OCI-LY1 (cell line): Measurements from ENCODE around the gene APC.
A peak's percentile ranks its signal among the peaks of the same experiment; 100 is the strongest.

Experiments used
- H2AFZ ChIP-seq: fragments of 200-600 bp; sonication (generic), shearing (Covaris generic); 2 replicates; pipeline ENCODE4 v1.6.0; 2014; ENCODE audit warnings: antibody characterized with exemption, mild to moderate bottlenecking, low read length
- H3F3A ChIP-seq: fragments of 200-600 bp; sonication (generic), shearing (Covaris generic); 2 replicates; pipeline ENCODE4 v1.6.0; 2014; ENCODE audit warnings: mild to moderate bottlenecking, antibody characterized with exemption, low read length, moderate library complexity; ENCODE audit not compliant: insufficient read depth
- H3K27ac ChIP-seq: fragments of 200-600 bp; sonication (generic); 2 replicates; pipeline ENCODE4 v1.5.1; 2014; ENCODE audit warnings: low read length, mixed run types, mild to moderate bottlenecking, low read depth; ENCODE audit not compliant: poor library complexity, severe bottlenecking
- H3K27me3 ChIP-seq: fragments of 200-600 bp; sonication (generic); 2 replicates; pipeline ENCODE4 v1.6.0; 2014; ENCODE audit warnings: antibody characterized with exemption, mild to moderate bottlenecking, low read length, moderate library complexity; ENCODE audit not compliant: insufficient read depth
- H3K36me3 ChIP-seq: fragments of 200-600 bp; sonication (generic); 2 replicates; pipeline ENCODE4 v1.6.1; 2014; ENCODE audit warnings: mild to moderate bottlenecking, antibody characterized with exemption, low read length, moderate library complexity, mixed read lengths; ENCODE audit not compliant: insufficient read depth
- H3K4me1 ChIP-seq: fragments of 200-600 bp; sonication (generic); 2 replicates; pipeline ENCODE4 v1.5.1; 2014; ENCODE audit warnings: mild to moderate bottlenecking, low read length, moderate library complexity; ENCODE audit not compliant: insufficient read depth, severe bottlenecking
- H3K4me2 ChIP-seq: fragments of 200-600 bp; sonication (generic), shearing (Covaris generic); 2 replicates; pipeline ENCODE4 v1.6.1; 2014; ENCODE audit warnings: low read length
- H3K4me3 ChIP-seq: fragments of 200-600 bp; sonication (generic); 2 replicates; pipeline ENCODE4 v1.5.1; 2014; ENCODE audit warnings: low read length, low read depth, mild to moderate bottlenecking, mixed read lengths; ENCODE audit not compliant: poor library complexity, severe bottlenecking
- H3K79me2 ChIP-seq: fragments of 200-600 bp; shearing (Covaris generic); 2 replicates; pipeline ENCODE4 v1.6.1; 2016; ENCODE audit warnings: mixed run types, low read length, mixed read lengths; ENCODE audit not compliant: insufficient read depth
- H3K9ac ChIP-seq: fragments of 200-600 bp; sonication (generic), shearing (Covaris generic); 2 replicates; pipeline ENCODE4 v1.6.1; 2014; ENCODE audit warnings: mild to moderate bottlenecking, low read length, mixed read lengths
- H3K9me2 ChIP-seq: fragments of 200-600 bp; sonication (generic), shearing (Covaris generic); 2 replicates; pipeline ENCODE4 v1.6.1; 2014; ENCODE audit warnings: low read depth, mild to moderate bottlenecking, low read length, mixed read lengths
- H3K9me3 ChIP-seq: fragments of 200-600 bp; shearing (Covaris generic); 2 replicates; pipeline ENCODE4 v1.6.1; 2014; ENCODE audit warnings: low read length, mixed read lengths
- H4K20me1 ChIP-seq: fragments of 200-600 bp; sonication (generic), shearing (Covaris generic); 2 replicates; pipeline ENCODE4 v1.6.0; 2016; ENCODE audit warnings: mild to moderate bottlenecking, low read length; ENCODE audit not compliant: insufficient read depth
- CTCF ChIP-seq: fragments of 200-600 bp; sonication (generic), shearing (Covaris generic); IDR thresholded peaks from 2 replicates; pipeline ENCODE4 v1.5.1; 2017; ENCODE audit warnings: mild to moderate bottlenecking, antibody characterized with exemption, low read length, moderate library complexity, mixed read lengths
- EZH2 ChIP-seq: fragments of 200-600 bp; sonication (generic), shearing (Covaris generic); IDR thresholded peaks from 2 replicates; pipeline ENCODE4 v1.8.0; 2017; ENCODE audit warnings: borderline replicate concordance, mixed run types, mild to moderate bottlenecking, antibody characterized with exemption, low read length, moderate library complexity, mixed read lengths

Gene APC

GRCh38 chr5:112709416-112709815 lies 28.3 kb upstream of the APC start:
- TF ChIP-seq CTCF (no peak), EZH2 (no peak)
- Histone ChIP-seq H3K79me2 (peaks cover 31% of the 10 kb centered on the region), H3K27me3 (no peaks in the 10 kb centered on the region), H3K4me1 (peaks cover 36% of the 10 kb centered on the region), H2AFZ (no peak overlapping the region), H3K27ac (no peak overlapping the region), H3K9ac (no peak overlapping the region), H3K9me2 (no peaks in the 10 kb centered on the region), H3K4me3 (no peak overlapping the region), H3K36me3 (peaks cover 7% of the 10 kb centered on the region), H3F3A (no peaks in the 10 kb centered on the region), H4K20me1 (no peaks in the 10 kb centered on the region), H3K4me2 (peak overlapping the region; percentile 90), H3K9me3 (no peaks in the 10 kb centered on the region)

DNA sequence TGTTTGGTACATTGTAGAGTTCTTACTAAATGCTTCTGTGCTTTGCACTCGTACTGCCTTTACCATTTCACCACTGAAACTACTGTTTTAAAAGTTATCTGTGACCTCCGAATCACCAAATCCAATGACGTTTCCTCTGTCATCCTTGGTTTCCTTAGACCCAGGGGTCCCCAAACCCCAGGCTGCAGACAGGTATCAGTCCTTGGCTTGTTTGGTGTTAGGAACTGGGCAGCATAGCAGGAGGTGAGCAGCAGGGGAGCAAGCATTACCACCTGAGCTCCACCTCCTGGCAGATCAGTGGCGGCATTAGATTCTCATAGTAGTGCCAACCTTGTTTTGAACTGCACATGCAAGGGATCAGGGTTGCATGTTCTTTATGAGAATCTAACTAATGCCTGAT lies 26.8 kb upstream of the APC start:
- TF ChIP-seq CTCF = peak; percentile 8; the same call in 1 of the 2 replicates
- no peak for TF ChIP-seq EZH2
- Histone ChIP-seq H3K27ac (no peak overlapping the region), H3K27me3 (no peaks in the 10 kb centered on the region), H3K79me2 (peaks cover 45% of the 10 kb centered on the region), H3K9ac (no peak overlapping the region), H2AFZ (no peak overlapping the region), H3K9me2 (no peaks in the 10 kb centered on the region), H3K4me2 (no peak overlapping the region), H3K4me1 (peaks cover 36% of the 10 kb centered on the region), H4K20me1 (no peaks in the 10 kb centered on the region), H3K36me3 (peaks cover 7% of the 10 kb centered on the region), H3K4me3 (no peak overlapping the region), H3K9me3 (no peaks in the 10 kb centered on the region), H3F3A (no peaks in the 10 kb centered on the region)

DNA sequence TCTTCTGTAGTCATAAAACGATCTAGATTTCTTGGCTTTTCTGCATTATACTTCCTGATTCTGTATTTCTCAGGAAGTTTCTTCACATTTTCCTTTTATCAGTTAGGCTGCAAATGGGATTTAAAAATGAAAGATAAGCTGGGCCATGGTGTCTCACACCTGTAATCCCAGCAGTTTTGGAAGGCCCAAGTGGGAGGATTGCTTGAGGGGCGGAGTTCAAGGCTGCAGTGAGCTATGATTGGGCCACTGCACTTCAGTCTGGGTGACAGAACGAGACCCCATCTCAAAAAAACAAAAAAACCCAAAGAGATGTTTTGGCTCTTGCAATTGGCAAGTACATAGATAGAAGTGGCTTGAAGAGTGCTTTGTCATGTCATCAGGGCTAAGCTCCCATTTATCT lies 26.2 kb upstream of the APC start:
- H3F3A ChIP-seq = no peaks in the 10 kb centered on the region
- no peak overlapping the region for H3K4me2 ChIP-seq
- no peaks in the 10 kb centered on the region for H4K20me1 ChIP-seq
- H3K4me3 ChIP-seq = no peak overlapping the region
- no peak overlapping the region for H3K9ac ChIP-seq
- peaks cover 48% of the 10 kb centered on the region for H3K79me2 ChIP-seq
- TF ChIP-seq CTCF (no peak), EZH2 (no peak)
- H3K9me2 ChIP-seq = no peaks in the 10 kb centered on the region
- no peaks in the 10 kb centered on the region for H3K27me3 ChIP-seq
- H3K27ac ChIP-seq = no peak overlapping the region
- H3K4me1 ChIP-seq = peaks cover 36% of the 10 kb centered on the region
- H3K9me3 ChIP-seq = no peaks in the 10 kb centered on the region
- peaks cover 7% of the 10 kb centered on the region for H3K36me3 ChIP-seq
- no peak overlapping the region for H2AFZ ChIP-seq
